Keratinocyte (primary cell): ENCODE data around the gene THOP1.

Experiments
- EZH2 ChIP-seq: IDR thresholded peaks from one replicate; pipeline ENCODE4 v1.6.1; 2012; ENCODE audit warnings: inconsistent platforms, mild to moderate bottlenecking, low read length, moderate library complexity
- TF ChIP-seq, protein P1 (sequence below), 3 experiments: IDR thresholded peaks in 1 of 3; conservative IDR thresholded peaks in 1 of 3; optimal IDR thresholded peaks in 1 of 3; 2 replicates in 2 of 3; 3 replicates in 1 of 3; pipeline versions ENCODE3 to v1.5.1; 2011; ENCODE audit warnings: low read length in 3 of 3, mild to moderate bottlenecking in 3 of 3, moderate library complexity in 2 of 3, control low read depth in 1 of 3, inconsistent platforms in 1 of 3; ENCODE audit not compliant: insufficient read depth in 2 of 3; ENCODE audit errors: extremely low read depth in 1 of 3

DNA sequence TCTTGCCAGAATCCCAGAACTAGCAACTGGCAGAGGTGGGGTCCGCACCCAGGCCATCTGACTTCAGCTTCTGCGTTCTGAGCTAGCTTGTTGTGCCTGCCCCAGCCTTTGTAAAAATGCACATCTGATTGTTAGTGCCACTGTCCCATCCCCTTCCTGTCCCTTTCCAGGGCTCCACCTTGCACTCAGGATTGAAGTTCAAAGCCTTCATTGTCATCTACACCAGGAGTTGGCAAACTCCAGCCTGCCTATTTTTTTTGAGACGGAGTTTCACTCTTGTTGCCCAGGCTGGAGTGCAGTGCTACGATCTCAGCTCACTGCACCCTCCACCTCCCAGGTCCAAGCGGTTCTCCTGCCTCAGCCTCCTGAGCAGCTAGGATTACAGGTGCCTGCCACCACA is 2.9 kb downstream of the THOP1 start:
- TF ChIP-seq, protein P1, sequence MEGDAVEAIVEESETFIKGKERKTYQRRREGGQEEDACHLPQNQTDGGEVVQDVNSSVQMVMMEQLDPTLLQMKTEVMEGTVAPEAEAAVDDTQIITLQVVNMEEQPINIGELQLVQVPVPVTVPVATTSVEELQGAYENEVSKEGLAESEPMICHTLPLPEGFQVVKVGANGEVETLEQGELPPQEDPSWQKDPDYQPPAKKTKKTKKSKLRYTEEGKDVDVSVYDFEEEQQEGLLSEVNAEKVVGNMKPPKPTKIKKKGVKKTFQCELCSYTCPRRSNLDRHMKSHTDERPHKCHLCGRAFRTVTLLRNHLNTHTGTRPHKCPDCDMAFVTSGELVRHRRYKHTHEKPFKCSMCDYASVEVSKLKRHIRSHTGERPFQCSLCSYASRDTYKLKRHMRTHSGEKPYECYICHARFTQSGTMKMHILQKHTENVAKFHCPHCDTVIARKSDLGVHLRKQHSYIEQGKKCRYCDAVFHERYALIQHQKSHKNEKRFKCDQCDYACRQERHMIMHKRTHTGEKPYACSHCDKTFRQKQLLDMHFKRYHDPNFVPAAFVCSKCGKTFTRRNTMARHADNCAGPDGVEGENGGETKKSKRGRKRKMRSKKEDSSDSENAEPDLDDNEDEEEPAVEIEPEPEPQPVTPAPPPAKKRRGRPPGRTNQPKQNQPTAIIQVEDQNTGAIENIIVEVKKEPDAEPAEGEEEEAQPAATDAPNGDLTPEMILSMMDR (optimal IDR thresholded peaks at IDR 0.05 in 1 of 3, IDR thresholded peaks at IDR 0.05 in 1 of 3, conservative IDR thresholded peaks at IDR 0.05 in 1 of 3; ENCODE audit: extremely low read depth in 1 of 3, insufficient read depth in 2 of 3, low read length in 3 of 3): no peak
- no peak for TF ChIP-seq EZH2
